Renal cortical epithelial cell (primary cell): Measurements from ENCODE around the gene TMPRSS3. TPM values are rescaled to one million over a fixed set of nuclear protein-coding genes. Genes with fewer than 3 reads are reported as not detected.

Experiments used
- DNase-seq: peaks from one replicate; pipeline ENCODE4 v3.0.0-alpha.2; 2011; ENCODE audit warnings: low read depth
- total RNA-seq: library from RNA; depleted of rRNA; stranded (reverse); fragments of >200 nt; gene quantifications from 2 replicates; pipeline ENCODE4 v1.2.3, GENCODE V29; 2014

TMPRSS3 gene
- total RNA-seq, 1 donor from 2014 or later = 0.75 TPM

DNA sequence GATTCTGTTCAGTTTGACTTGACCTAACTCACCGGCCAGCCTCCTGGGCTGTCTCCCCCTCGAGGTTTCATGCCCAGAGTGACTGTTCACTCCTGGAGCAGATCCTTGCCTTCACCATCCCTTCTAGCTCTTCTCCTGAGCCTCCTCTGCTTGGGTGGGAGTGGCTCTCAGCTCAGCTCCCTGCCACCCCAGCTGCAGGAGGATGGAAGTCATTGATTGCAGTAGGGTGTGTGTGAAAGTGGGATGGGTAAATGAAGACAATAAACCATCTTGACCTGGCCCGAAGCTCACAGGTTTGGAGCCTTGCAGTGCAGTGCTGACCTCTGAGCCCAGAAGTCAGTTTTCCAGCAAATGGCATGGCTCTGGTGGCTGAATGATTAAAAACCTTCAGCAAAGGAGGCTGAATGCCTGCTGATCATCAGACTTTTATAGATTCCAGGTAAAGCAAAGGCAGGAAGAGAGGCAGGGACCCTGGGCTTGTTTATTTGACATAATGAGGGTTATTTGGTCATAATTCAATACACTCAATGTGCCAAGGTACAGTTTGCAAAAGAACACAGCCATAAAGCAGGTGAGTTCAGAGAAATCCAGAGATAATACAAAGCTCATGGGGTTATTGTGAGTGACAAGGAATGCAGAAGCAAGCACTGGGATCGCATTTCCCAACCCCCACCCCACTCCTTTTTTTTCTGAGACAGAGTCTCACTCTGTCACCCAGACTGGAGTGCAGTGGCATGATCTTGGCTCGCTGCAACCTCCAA lies 63.1 kb downstream of the TMPRSS3 start:
- no peak for DNase-seq

DNA sequence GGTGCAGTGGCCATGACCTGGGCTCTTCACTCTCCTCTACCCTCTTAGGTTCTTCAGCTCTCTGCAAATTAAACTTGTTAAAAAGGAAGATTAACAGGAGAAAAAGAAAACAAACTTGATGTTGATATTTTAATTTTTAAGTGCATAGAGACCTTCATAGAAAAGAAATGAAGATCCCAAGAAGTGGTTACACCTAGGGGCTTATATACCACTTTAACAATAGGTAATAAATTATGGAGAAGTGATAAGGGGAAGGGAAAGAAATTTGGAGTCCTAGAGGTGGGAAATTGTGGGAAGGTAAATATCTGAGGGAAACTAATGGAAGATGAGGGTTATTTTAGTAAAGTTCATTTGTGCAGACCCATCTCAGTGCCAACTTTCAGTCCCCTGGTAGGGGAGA lies 64.2 kb downstream of the TMPRSS3 start:
- DNase-seq = no peak

DNA sequence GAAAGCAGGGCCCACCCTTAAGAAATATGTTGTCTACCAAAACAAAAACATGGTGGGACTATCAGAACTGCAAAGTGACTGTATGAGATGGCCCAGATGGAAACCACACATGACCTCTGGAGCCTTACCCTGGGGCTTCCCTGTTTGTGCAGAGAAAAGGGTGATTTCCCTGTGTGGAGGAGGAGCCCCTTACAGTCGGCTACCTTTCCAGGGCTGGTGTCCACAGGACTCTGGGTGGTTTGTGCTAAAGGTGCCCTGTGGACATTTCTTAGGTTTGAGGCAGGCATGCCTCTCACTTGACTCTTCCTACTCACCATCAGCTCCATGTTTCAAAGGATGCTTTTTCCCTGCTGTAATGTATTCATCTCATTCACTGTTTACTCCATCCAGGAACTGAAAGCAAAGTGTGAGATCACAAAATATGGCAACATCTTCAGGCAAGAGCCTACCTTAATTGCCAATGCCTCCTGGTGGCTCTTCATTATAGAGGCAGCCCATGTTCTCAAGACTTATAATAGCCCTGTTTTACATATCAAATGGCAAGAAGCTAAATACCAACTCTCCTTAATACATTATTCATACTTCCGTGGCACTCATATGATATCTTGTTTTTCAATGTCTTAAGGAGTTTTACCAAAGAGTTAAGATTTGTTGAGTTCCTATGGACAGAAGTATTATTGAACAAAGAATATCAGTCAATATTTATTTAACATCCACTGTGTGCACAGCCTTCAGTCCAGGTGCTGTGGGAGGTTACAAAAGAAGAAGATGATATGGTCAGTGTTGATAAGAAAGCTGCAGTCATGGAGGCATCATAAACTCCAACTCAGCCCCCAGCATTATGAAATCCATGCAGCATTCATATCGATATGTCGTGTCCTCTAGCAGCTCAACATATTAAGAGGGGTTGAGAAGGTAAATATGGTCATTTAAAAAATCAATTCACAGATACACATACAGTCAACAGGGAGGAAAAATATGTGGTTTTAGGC lies 65.2 kb downstream of the TMPRSS3 start:
- DNase-seq = no peak

GRCh38 chr21:42324896-42325295 lies 71.0 kb downstream of the TMPRSS3 start:
- no peak for DNase-seq

Other genes with a start within 250 kb of the TMPRSS3 start
- 0.52 and 0.85 TPM in 2 replicates for gene ABCG1, start 176.9 kb downstream of the TMPRSS3 start, total RNA-seq
- 0.40 and 0.87 TPM in 2 replicates for gene TFF3, start 80.6 kb downstream of the TMPRSS3 start, total RNA-seq
- not detected in 2 replicates for gene TFF2, start 45.1 kb downstream of the TMPRSS3 start, total RNA-seq
- gene TFF1, start 29.5 kb downstream of the TMPRSS3 start, total RNA-seq = not detected in 2 replicates
- gene UBASH3A, start 7.8 kb upstream of the TMPRSS3 start, total RNA-seq = not detected in 2 replicates
- 1.0 and 3.6 TPM in 2 replicates for gene RSPH1, start 100.2 kb upstream of the TMPRSS3 start, total RNA-seq
- gene SLC37A1, start 117.8 kb upstream of the TMPRSS3 start, total RNA-seq = 15.0 and 39.6 TPM in 2 replicates